NCI-H2107 treated with DMSO at 0.1 percent for 48 hours (cell line): Measurements from ENCODE around the gene ARR3.
A peak's percentile ranks its signal among the peaks of the same experiment; 100 is the strongest.
"Not testable (repeated sequence)": the region's sequence is repeated elsewhere in the genome, so short reads cannot be mapped to it uniquely, and the experiment has no call there.

Experiments used
- DNase-seq: peaks from one replicate; lab custom pipeline; 2025; ENCODE audit not compliant: unreplicated experiment; lab: John Stamatoyannopoulos, UW

ARR3 gene

DNA sequence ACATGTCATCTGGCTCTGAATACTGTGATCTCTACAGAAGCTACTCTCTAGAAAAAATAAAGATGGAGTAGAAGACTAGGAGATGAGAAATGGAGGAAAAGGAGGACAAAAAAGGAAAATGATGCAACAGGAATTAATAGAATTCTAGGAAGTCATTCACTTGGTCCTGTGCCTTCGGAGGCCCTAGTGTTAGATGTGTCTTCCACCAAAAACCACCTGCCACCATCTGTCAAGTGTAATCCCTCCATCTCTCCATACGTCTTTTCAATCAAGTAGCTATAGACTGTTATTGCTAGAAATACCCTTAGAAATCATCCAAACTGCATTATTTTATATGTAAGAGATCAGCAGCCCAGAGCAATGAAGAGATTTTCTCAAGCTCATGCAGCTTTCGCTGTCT, 10.9 kb downstream of the ARR3 start:
- no peak for DNase-seq

GRCh38 chrX:70280573-70280972, 12.4 kb downstream of the ARR3 start:
- no peak for DNase-seq

DNA sequence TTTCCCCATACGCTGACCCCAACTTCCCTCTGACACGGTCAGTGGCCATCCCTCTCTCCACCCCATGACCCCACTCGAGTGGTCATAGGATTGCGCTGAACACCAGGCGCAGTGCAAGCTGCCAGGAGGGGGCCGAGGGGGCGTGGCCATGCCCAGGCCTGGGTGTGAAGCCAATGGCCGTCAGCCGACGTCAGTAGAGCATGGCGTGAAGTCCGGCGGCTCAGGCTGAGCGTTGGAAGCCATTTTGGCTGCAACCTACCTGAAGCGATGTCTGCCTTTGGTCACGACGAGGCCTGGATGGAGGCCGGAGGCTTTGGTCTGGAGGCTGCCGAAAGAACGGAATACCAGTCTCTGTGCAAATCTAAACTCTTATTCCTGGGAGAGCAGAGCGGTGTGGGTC, 13.8 kb downstream of the ARR3 start, which contains the start of gene RAB41:
TSS of gene RAB41 (plus strand) at position 222 of the 400 bp plus-strand sequence. CDS start at position 268, 46 bp downstream.
- DNase-seq: no peak

DNA sequence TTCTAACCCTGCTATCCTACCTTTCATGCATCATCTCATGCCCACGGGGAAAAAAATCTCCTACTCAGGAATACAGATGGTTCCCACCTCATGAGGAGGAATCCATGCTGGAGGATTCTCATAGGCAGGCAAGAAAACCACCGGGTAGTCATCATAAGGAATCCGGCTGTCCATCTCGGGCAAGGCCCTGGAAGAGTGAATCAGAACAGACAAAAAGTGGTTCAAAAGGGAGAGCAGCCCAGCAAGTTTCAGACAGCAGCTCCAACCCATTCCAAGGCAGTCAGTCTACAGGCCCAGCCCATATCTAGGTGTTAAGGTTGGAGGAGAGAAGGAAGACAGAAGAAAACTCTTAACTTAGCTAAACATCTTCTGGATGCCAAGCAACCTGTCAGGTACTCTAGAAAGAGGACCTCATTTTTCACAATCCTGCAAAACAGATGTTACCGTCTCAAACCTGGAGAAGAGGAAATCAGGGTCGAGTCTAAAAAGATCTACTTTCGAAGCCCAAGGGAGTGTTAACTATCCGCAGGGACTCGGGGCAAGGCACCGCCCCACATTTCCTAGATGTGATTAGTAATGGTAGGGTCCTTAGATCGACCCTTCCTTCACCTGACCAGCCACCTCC, 21.1 kb downstream of the ARR3 start:
- no peak for DNase-seq

- peak; percentile 53 for DNase-seq
Measured at GRCh38 chrX:70289793-70290770, 21.9 kb downstream of the ARR3 start, which contains the start of the genes KIF4A and PDZD11. TSS of gene KIF4A (plus strand) at chrX:70290104. CDS start at chrX:70290459, 355 bp downstream. TSS of gene PDZD11 (minus strand) at chrX:70289927. CDS start at chrX:70289341, 586 bp downstream.

DNA sequence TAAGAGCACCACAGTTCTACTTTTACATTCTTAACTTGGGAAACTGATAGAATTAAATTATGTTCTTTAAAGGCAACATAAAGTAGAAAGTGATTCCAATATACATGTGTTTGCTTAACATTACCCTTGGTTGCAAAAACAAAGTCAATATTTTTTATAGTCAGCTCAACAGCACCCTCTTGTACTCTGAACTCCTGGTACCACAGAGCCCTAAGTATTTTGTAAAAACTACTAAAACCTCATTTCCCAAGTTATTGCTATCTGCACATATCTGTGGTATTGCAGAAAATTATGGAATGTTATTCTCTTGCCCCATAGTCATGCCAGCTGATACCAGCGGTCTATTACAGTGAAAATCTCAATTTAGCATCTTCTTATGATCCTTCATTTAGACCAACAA, 24.7 kb downstream of the ARR3 start:
- DNase-seq: no peak

DNA sequence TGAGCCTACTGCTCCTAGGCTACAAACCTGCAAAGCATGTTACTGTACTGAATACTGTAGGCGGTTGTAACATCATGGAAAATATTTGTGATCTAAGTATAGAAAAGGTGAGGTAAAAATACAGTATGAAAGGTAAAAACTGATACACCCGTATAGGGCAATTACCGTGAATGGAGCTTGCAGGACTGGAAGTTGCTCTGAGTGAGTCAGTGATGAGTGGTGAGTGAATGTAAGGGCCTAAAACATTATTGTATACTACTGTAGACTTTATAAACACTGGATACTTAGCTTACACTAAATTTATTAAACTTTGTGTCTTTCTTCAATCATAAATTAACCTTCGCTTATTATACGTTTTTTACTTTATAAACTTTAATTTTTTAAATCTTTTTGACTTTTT, 25.5 kb downstream of the ARR3 start:
- DNase-seq: no peak

- DNase-seq: no peak
Measured at GRCh38 chrX:70301716-70302115, 33.6 kb downstream of the ARR3 start.

- DNase-seq: no peak
Measured at GRCh38 chrX:70313503-70313902, 45.4 kb downstream of the ARR3 start.

DNA sequence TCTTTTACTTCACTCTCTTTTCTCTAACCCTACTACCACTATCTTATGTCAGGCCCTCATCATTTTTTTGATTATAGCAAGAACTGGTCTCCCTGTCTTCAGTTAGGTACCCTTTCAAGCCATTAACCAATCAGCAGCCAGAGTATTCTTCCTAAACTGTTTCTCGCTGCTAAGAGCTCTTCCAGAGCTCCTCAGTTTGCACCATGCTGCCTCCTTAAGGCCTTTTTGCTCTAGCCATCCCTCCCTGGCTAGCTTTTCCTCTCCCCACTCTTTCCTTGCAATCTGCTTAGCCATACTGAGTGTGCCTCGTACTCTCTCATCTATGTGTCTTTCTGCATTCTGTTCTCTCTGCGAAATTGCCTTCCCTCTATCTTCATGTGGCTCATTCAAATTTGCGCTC, 54.6 kb downstream of the ARR3 start:
- no peak for DNase-seq

DNA sequence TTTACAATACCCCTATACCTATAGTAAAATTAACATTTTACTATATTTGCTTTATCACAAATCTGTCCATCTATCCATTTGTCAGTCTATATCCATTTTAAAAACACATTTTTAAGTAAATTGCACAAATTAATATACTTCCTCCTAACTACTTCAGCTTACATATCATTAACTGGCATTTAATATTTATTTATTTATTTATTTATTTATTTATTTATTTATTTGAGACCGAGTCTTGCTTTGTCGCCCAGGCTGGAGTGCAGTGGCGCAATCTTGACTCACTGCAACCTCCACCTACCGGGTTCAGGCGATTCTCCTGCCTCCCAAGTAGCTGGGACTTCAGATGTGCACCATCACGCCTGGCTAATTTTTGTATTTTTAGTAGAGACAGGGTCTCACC, 55.5 kb downstream of the ARR3 start:
- DNase-seq: not testable (repeated sequence)

GRCh38 chrX:70324326-70324725, 56.2 kb downstream of the ARR3 start:
- no peak for DNase-seq

GRCh38 chrX:70331161-70331560, 63.0 kb downstream of the ARR3 start:
- DNase-seq: no peak
